Measurements from ENCODE around the gene TMBIM1.
A peak's percentile ranks its signal among the peaks of the same experiment; 100 is the strongest.

TMBIM1 gene

GRCh38 chr2:218272531-218273212, 19.6 kb downstream of the TMBIM1 start:
- peak; percentile 67 for DNase-seq (ENCODE audit: low read depth)

- DNase-seq (ENCODE audit: low read depth), result no peak
Observed at GRCh38 chr2:218271865-218272530, 20.3 kb downstream of the TMBIM1 start.

GRCh38 chr2:218271487-218271797, 20.9 kb downstream of the TMBIM1 start:
- DNase-seq (ENCODE audit: low read depth), result no peak

GRCh38 chr2:218270721-218271486, 21.4 kb downstream of the TMBIM1 start:
- DNase-seq (ENCODE audit: low read depth), result no peak

- peak; percentile 100 for DNase-seq (ENCODE audit: low read depth)
Observed at GRCh38 chr2:218269900-218270720, 22.2 kb downstream of the TMBIM1 start, which contains the start of the genes AAMP and PNKD. AAMP (minus strand) TSS chr2:218270137; CDS start chr2:218270086, 51 bp downstream. PNKD (plus strand) TSS chr2:218270519; CDS start chr2:218270536, 17 bp downstream.

GRCh38 chr2:218267259-218267658, 25.0 kb downstream of the TMBIM1 start:
- no peak for DNase-seq (ENCODE audit: low read depth)

- DNase-seq (ENCODE audit: low read depth), result no peak
Observed at GRCh38 chr2:218266316-218266979, 25.9 kb downstream of the TMBIM1 start.

GRCh38 chr2:218265626-218266025, 26.7 kb downstream of the TMBIM1 start:
- no peak for DNase-seq (ENCODE audit: low read depth)

GRCh38 chr2:218264773-218265561, 27.3 kb downstream of the TMBIM1 start:
- DNase-seq (ENCODE audit: low read depth), result no peak

GRCh38 chr2:218263817-218264641, 28.3 kb downstream of the TMBIM1 start:
- DNase-seq (ENCODE audit: low read depth), result no peak

GRCh38 chr2:218262631-218263586, 29.4 kb downstream of the TMBIM1 start:
- DNase-seq (ENCODE audit: low read depth), result no peak

- no peak for DNase-seq (ENCODE audit: low read depth)
Observed at GRCh38 chr2:218262237-218262600, 30.1 kb downstream of the TMBIM1 start.

GRCh38 chr2:218261423-218262236, 30.7 kb downstream of the TMBIM1 start:
- DNase-seq (ENCODE audit: low read depth), result no peak

GRCh38 chr2:218260742-218261422, 31.4 kb downstream of the TMBIM1 start, which contains the start of gene GPBAR1:
GPBAR1 (plus strand) TSS chr2:218261015; CDS start chr2:218262725, 1,710 bp downstream.
- no peak for DNase-seq (ENCODE audit: low read depth)

GRCh38 chr2:218260166-218260565, 32.1 kb downstream of the TMBIM1 start:
- DNase-seq (ENCODE audit: low read depth), result no peak

- DNase-seq (ENCODE audit: low read depth), result no peak
Observed at GRCh38 chr2:218259099-218259961, 33.0 kb downstream of the TMBIM1 start.
